ENCODE data around the gene CMTM7. TPM values are rescaled to one million over a fixed set of nuclear protein-coding genes. Genes with fewer than 3 reads are reported as not detected.

Gene CMTM7
- total RNA-seq, 1 donor from 2014 or later, result 40.7 TPM

DNA sequence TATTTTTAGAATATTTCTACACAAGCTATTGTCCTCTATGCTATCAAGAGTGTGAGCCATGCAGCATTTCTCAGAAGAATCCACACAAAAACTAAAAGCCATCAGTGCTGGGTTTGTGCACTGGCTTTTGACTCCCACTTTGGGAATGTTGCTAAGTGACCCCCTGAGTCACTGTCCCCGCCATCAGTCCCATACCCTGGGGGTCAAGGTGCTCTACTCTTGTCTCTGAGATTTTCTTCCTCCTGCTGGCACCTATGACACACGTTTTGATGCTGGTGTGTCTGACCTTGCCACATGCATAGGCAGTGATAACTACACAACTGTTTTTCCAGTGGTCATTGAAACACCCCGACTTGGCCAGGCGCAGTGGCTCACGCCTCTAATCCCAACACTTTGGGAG, 19.8 kb downstream of the CMTM7 start:
- TF ChIP-seq, protein P1, sequence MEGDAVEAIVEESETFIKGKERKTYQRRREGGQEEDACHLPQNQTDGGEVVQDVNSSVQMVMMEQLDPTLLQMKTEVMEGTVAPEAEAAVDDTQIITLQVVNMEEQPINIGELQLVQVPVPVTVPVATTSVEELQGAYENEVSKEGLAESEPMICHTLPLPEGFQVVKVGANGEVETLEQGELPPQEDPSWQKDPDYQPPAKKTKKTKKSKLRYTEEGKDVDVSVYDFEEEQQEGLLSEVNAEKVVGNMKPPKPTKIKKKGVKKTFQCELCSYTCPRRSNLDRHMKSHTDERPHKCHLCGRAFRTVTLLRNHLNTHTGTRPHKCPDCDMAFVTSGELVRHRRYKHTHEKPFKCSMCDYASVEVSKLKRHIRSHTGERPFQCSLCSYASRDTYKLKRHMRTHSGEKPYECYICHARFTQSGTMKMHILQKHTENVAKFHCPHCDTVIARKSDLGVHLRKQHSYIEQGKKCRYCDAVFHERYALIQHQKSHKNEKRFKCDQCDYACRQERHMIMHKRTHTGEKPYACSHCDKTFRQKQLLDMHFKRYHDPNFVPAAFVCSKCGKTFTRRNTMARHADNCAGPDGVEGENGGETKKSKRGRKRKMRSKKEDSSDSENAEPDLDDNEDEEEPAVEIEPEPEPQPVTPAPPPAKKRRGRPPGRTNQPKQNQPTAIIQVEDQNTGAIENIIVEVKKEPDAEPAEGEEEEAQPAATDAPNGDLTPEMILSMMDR (IDR thresholded peaks at IDR 0.05; ENCODE audit: insufficient read depth, low read length, poor library complexity, severe bottlenecking), result no peak
- no peak for DNase-seq (ENCODE audit: low read depth)
- Histone ChIP-seq H3K36me3 (ENCODE audit: control insufficient read depth, insufficient read depth, low read length) (no peaks in the 10 kb centered on the region), H3K4me3 (ENCODE audit: low read depth, low read length) (no peak overlapping the region), H3K27me3 (ENCODE audit: control insufficient read depth, insufficient read depth, low read length) (no peaks in the 10 kb centered on the region)

DNA sequence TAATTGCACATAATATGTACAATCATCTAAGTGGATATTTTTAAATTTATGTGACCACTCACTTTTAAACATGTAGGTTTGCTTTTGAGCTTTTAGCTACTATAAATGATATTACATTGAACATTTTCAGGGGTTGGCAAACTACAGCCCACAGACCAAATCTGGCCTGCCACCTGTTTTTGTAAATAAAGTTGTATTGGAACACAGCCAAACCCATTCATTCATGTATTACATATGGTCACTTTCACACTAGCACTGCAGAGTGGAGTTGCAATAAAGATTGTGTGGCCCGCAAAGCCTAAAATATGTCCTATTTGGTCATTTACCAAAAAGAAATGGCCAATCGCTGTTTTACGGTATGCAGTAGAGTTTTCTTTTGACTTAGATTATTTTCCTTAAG, 21.2 kb downstream of the CMTM7 start:
- no peaks in the 10 kb centered on the region for H3K27me3 ChIP-seq (ENCODE audit: control insufficient read depth, insufficient read depth, low read length)
- TF ChIP-seq, protein P1 (IDR thresholded peaks at IDR 0.05; ENCODE audit: insufficient read depth, low read length, poor library complexity, severe bottlenecking), result no peak
- H3K4me3 ChIP-seq (ENCODE audit: low read depth, low read length), result no peak overlapping the region
- DNase-seq (ENCODE audit: low read depth), result no peak
- no peaks in the 10 kb centered on the region for H3K36me3 ChIP-seq (ENCODE audit: control insufficient read depth, insufficient read depth, low read length)

DNA sequence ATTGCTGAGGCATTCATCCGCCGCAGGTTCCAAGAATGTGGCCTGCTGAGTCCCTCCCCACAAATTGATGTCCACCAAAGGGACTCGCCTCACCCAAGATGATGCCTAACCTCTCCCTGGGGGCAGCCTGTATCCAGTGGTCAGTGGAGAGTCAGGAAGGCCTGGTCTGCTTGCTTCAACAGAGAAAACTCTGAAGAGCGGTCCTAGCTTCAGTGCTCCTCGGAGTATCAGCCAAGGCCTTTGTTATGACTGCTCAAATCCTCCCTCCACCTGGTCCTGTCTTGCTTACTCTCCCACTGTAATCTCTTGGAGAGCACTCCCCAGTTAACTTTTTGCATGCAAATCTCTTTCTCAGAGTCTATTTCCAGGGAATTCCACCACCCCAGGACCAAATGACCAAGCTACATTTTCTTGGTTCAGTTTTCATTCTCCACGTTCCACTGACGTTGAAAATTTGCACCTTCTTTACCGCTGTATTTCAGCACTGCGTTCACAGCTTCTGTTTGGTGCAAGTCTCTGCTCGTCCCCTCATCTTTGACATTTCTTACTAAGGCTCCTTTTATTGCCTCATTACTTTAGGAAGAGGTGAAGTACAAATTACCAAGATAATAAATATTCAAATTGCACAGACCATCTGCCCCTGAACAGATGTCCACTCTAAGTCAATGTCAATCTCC, 22.3 kb downstream of the CMTM7 start:
- H3K36me3 ChIP-seq (ENCODE audit: control insufficient read depth, insufficient read depth, low read length), result no peaks in the 10 kb centered on the region
- no peaks in the 10 kb centered on the region for H3K27me3 ChIP-seq (ENCODE audit: control insufficient read depth, insufficient read depth, low read length)
- no peak for DNase-seq (ENCODE audit: low read depth)
- TF ChIP-seq, protein P1 (IDR thresholded peaks at IDR 0.05; ENCODE audit: insufficient read depth, low read length, poor library complexity, severe bottlenecking), result no peak
- no peak overlapping the region for H3K4me3 ChIP-seq (ENCODE audit: low read depth, low read length)

DNA sequence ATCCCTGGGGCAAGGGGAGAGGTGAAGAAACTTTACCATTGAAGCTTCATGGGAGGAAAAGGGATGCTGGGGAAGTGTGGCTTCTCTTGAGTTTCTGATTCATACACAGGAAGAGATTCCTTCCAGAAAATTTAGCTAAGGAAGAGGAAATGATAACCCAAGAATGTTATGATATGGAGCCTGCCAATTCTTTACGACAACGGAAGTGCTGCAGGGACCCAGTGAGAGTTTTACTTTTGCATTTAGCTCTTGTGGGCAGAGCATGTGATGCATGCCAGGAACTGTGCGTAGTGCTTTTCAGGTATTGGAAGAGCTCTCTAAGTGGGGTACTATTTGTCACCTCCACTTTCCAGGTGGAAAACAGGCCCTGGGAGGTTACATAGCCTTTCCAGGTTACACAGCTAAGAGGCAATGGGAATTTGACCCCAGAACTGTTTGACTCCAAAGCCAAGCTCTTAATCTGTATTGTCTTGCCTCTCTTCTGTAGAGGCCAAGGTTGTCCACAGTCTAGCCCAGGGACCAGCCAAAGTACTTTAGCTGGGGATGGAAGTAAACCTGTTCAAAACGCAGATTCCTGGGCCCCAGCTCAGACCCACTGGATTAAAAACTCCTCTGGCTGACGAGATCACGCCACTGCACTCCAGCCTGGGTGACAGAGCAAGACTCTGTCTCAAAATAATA, 23.0 kb downstream of the CMTM7 start:
- H3K27me3 ChIP-seq (ENCODE audit: control insufficient read depth, insufficient read depth, low read length), result no peaks in the 10 kb centered on the region
- H3K4me3 ChIP-seq (ENCODE audit: low read depth, low read length), result no peak overlapping the region
- H3K36me3 ChIP-seq (ENCODE audit: control insufficient read depth, insufficient read depth, low read length), result no peaks in the 10 kb centered on the region
- TF ChIP-seq, protein P1 (IDR thresholded peaks at IDR 0.05; ENCODE audit: insufficient read depth, low read length, poor library complexity, severe bottlenecking), result no peak
- no peak for DNase-seq (ENCODE audit: low read depth)

DNA sequence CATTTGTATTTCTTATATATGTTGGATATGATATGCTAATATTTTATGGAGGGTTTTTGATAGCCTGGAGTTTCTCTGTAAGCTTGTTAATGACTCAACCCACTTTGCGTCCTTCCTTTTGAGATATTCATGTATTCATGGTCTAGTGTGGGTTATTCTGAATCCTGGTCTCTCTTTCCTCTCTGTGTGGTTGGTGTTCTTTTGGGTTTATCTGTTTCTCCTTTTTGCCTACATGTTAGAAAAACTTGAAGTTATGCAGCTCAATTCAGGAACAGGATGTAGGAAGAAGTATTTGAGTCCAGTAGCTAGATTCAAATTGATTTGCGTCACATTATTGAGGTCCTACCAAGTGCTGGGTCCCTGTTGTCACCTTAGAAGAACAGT, 28.1 kb downstream of the CMTM7 start:
- Histone ChIP-seq H3K4me3 (ENCODE audit: low read depth, low read length) (no peak overlapping the region), H3K36me3 (ENCODE audit: control insufficient read depth, insufficient read depth, low read length) (no peaks in the 10 kb centered on the region), H3K27me3 (ENCODE audit: control insufficient read depth, insufficient read depth, low read length) (no peaks in the 10 kb centered on the region)
- no peak for DNase-seq (ENCODE audit: low read depth)
- TF ChIP-seq, protein P1 (IDR thresholded peaks at IDR 0.05; ENCODE audit: insufficient read depth, low read length, poor library complexity, severe bottlenecking), result no peak
